PC-3 (cell line): ENCODE measurements around the gene RSU1. TPM values are rescaled to one million over a fixed set of nuclear protein-coding genes. Genes with fewer than 3 reads are reported as not detected.

Experiments used
- ATAC-seq: fragments of 200-7000 bp; cut with Tn5 transposase; 2 replicates; pipeline ENCODE4 v1.9.1; 2020; ENCODE audit warnings: mild to moderate bottlenecking, moderate library complexity
- BruUV-seq: library from RNA; stranded (reverse); fragments of 400-500 nt; replicated peaks from 2 replicates; lab custom pipeline; 2021; lab: Mats Ljungman, UMichigan
- CTCF ChIA-PET: fragments of 300-600 bp; sonication (Branson Sonifier 250); formaldehyde crosslinking; loops from one replicate; lab custom pipeline; 2022; ENCODE audit warnings: antibody characterized with exemption; lab: Charles Lee
- POLR2A ChIA-PET: fragments of 300-600 bp; sonication (Branson Sonifier 250); formaldehyde crosslinking; loops from one replicate; lab custom pipeline; 2022; ENCODE audit warnings: antibody characterized with exemption; ENCODE audit not compliant: unreplicated experiment; lab: Charles Lee
- DNase-seq: peaks from one replicate; pipeline ENCODE4 v3.0.0-alpha.2; 2015
- H2AFZ ChIP-seq: fragments of 300-600 bp; sonication (generic); 2 replicates; pipeline ENCODE4 v1.6.0; 2016; ENCODE audit warnings: antibody characterized with exemption, low read length
- H3F3A ChIP-seq: fragments of 300-600 bp; sonication (generic); one replicate; pipeline ENCODE4 v1.6.0; 2017; ENCODE audit warnings: antibody characterized with exemption, low read length, control low read depth, mild to moderate bottlenecking; ENCODE audit not compliant: unreplicated experiment
- H3K27ac ChIP-seq: fragments of 300-600 bp; sonication (generic); 2 replicates; pipeline ENCODE4 v1.5.1; 2016; ENCODE audit warnings: mild to moderate bottlenecking, low read length
- H3K27me3 ChIP-seq: fragments of 300-600 bp; sonication (generic); 2 replicates; pipeline ENCODE4 v1.6.1; 2016; ENCODE audit warnings: low read length, mixed read lengths
- H3K36me3 ChIP-seq: fragments of 300-600 bp; sonication (generic); 2 replicates; pipeline ENCODE4 v1.6.1; 2016; ENCODE audit warnings: low read depth, mixed run types, low read length, mixed read lengths
- H3K4me1 ChIP-seq: fragments of 300-600 bp; sonication (generic); 2 replicates; pipeline ENCODE4 v1.5.1; 2016; ENCODE audit warnings: low read length; ENCODE audit not compliant: insufficient read depth
- H3K4me2 ChIP-seq: fragments of 300-600 bp; sonication (generic); 2 replicates; pipeline ENCODE4 v1.6.0; 2016; ENCODE audit warnings: low read length
- H3K4me3 ChIP-seq: fragments of 300-600 bp; sonication (generic); 2 replicates; pipeline ENCODE4 v1.5.1; 2016; ENCODE audit warnings: mild to moderate bottlenecking, low read length, mixed read lengths
- H3K79me2 ChIP-seq: fragments of 300-600 bp; sonication (generic); 2 replicates; pipeline ENCODE4 v1.6.1; 2017; ENCODE audit warnings: low read length, mixed read lengths
- H3K9ac ChIP-seq: fragments of 300-600 bp; sonication (generic); 2 replicates; pipeline ENCODE4 v1.6.0; 2016; ENCODE audit warnings: mild to moderate bottlenecking, low read length
- H3K9me2 ChIP-seq: fragments of 300-600 bp; sonication (generic); replicated peaks from 2 replicates; pipeline ENCODE4 v1.6.1; 2016; ENCODE audit warnings: mixed run types, low read length, mixed read lengths
- H3K9me3 ChIP-seq: fragments of 300-600 bp; sonication (generic); 2 replicates; pipeline ENCODE4 v1.6.1; 2016; ENCODE audit warnings: low read length, mixed read lengths
- H4K20me1 ChIP-seq: fragments of 300-600 bp; sonication (generic); 2 replicates; pipeline ENCODE4 v1.6.1; 2016; ENCODE audit warnings: low read length, mixed read lengths
- EZH2 ChIP-seq: fragments of 300-600 bp; sonication (generic); IDR thresholded peaks from one replicate; pipeline ENCODE4 v1.6.1; 2017; ENCODE audit warnings: antibody characterized with exemption, mild to moderate bottlenecking, low read length; ENCODE audit not compliant: unreplicated experiment
- EZH2phosphoT487 ChIP-seq: fragments of 300-600 bp; sonication (generic); IDR thresholded peaks from 2 replicates; pipeline ENCODE4 v1.6.1; 2018; ENCODE audit warnings: mild to moderate bottlenecking, antibody characterized with exemption, low read length, borderline replicate concordance
- intact Hi-C: fragments of 100-400 bp; cut with micrococcal nuclease; formaldehyde crosslinking; loops from 2 replicates; pipeline ENCODE4 v1.9.0; 2023
- total RNA-seq: library from RNA; depleted of rRNA; stranded (reverse); fragments of >200 nt; gene quantifications from 2 replicates; pipeline ENCODE4 v1.2.3, GENCODE V29; 2014
- TF ChIP-seq, protein P1 (sequence below): fragments of 300-600 bp; sonication (generic); conservative IDR thresholded peaks from 2 replicates; pipeline ENCODE4 v1.5.1; 2017; ENCODE audit warnings: antibody characterized with exemption, low read depth, mild to moderate bottlenecking, low read length

RSU1 gene
- total RNA-seq, 1 experiment from 2014 or later: 21.2 TPM

DNA sequence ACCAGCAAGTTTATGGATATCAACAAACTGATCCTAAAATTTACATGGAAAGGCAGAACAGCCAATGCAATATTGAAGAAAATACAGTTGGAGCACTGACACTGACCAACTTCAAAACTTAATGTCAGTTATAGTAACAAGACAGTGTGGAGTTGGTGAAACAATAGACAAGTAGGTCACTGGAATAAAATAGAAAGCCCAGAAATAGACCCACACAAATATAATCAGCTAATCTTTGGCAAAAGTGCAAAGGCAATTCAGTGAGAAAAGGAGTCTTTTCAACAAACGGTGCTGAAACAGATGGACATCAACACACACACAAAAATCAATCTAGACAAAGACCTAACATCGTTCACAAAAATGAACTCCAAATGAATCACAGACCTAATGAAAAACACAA lies 13.8 kb downstream of the RSU1 start:
- no TSS peak for BruUV-seq
- DNase-seq (no peak), ATAC-seq (no peak)
- Histone ChIP-seq H3K36me3 (no peaks in the 10 kb centered on the region), H3K27ac (no peak overlapping the region), H3K4me3 (no peak overlapping the region), H3K9me3 (no peaks in the 10 kb centered on the region), H3K27me3 (no peaks in the 10 kb centered on the region), H3K4me1 (peaks cover 5% of the 10 kb centered on the region; the same call in 1 of the 2 replicates), H3K9me2 (no peaks in the 10 kb centered on the region), H2AFZ (no peak overlapping the region), H4K20me1 (no peaks in the 10 kb centered on the region), H3K79me2 (peaks cover 5% of the 10 kb centered on the region), H3K9ac (no peak overlapping the region), H3K4me2 (no peak overlapping the region), H3F3A (no peaks in the 10 kb centered on the region)
- intact Hi-C loops: no loop called here
- TF ChIP-seq EZH2phosphoT487: no peak
- TF ChIP-seq EZH2: no peak
- TF ChIP-seq, protein P1, sequence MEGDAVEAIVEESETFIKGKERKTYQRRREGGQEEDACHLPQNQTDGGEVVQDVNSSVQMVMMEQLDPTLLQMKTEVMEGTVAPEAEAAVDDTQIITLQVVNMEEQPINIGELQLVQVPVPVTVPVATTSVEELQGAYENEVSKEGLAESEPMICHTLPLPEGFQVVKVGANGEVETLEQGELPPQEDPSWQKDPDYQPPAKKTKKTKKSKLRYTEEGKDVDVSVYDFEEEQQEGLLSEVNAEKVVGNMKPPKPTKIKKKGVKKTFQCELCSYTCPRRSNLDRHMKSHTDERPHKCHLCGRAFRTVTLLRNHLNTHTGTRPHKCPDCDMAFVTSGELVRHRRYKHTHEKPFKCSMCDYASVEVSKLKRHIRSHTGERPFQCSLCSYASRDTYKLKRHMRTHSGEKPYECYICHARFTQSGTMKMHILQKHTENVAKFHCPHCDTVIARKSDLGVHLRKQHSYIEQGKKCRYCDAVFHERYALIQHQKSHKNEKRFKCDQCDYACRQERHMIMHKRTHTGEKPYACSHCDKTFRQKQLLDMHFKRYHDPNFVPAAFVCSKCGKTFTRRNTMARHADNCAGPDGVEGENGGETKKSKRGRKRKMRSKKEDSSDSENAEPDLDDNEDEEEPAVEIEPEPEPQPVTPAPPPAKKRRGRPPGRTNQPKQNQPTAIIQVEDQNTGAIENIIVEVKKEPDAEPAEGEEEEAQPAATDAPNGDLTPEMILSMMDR: no peak
- CTCF ChIA-PET: no interaction called here
- POLR2A ChIA-PET: no interaction called here

DNA sequence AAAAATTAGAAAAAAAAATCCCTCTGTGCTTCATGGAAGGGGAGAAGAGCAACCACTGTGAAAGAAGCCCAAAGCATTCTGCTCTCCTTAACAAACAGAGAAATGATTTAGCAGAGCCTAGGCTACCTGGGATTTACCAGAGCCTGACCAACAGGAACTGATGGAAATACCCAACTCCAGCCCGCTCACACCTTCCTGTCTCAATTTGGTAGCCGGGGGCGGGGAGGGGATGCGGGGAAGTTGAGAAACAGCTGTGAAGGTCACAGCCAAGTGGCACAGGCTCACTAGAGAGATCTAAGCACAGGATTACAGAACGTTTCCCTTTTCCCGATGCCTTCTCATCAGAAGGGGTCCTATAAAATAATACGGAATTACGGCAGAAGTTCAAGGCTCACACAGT lies 17.6 kb downstream of the RSU1 start:
- peaks cover 5% of the 10 kb centered on the region; the same call in 1 of the 2 replicates for H3K4me1 ChIP-seq
- H3K27me3 ChIP-seq: no peaks in the 10 kb centered on the region
- no peaks in the 10 kb centered on the region for H4K20me1 ChIP-seq
- H3K9ac ChIP-seq: no peak overlapping the region
- H3K27ac ChIP-seq: no peak overlapping the region
- BruUV-seq: no TSS peak
- DNase-seq (no peak), ATAC-seq (no peak)
- H3K79me2 ChIP-seq: peaks cover 7% of the 10 kb centered on the region
- no peaks in the 10 kb centered on the region for H3F3A ChIP-seq
- no peaks in the 10 kb centered on the region for H3K9me3 ChIP-seq
- intact Hi-C loops: no loop called here
- TF ChIP-seq EZH2phosphoT487 (no peak), EZH2 (no peak)
- TF ChIP-seq, protein P1: no peak
- no peaks in the 10 kb centered on the region for H3K9me2 ChIP-seq
- no peaks in the 10 kb centered on the region for H3K36me3 ChIP-seq
- H2AFZ ChIP-seq: no peak overlapping the region
- ChIA-PET POLR2A (no interaction called here), CTCF (interaction anchor here (0.7 kb wide), 1 partner anchor 55 kb away, joined by 3 read pairs; no protein-coding TSS in a partner anchor)
- H3K4me3 ChIP-seq: no peak overlapping the region
- H3K4me2 ChIP-seq: no peak overlapping the region

DNA sequence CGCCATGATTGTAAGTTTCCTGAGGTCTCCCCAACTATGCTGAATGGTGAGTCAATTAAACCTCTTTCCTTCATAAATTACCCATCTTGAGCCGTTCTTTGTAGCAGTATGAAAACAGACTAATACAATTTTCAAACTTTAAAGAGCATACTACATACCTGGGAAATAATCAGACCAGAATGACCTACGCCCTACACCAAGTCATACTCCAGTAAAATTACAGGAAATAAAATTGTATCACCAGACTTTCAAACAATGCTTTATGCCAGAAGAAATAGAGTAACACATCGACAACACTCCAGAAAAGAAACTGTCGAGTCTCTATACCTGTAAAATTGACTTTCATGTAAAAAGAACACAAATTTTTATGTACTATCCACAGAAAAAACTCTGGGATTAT lies 18.7 kb downstream of the RSU1 start:
- no peak overlapping the region for H3K27ac ChIP-seq
- no peak overlapping the region for H3K4me3 ChIP-seq
- BruUV-seq: no TSS peak
- no peaks in the 10 kb centered on the region for H3F3A ChIP-seq
- no peaks in the 10 kb centered on the region for H4K20me1 ChIP-seq
- no peak overlapping the region for H3K4me2 ChIP-seq
- peaks cover 7% of the 10 kb centered on the region for H3K79me2 ChIP-seq
- H3K9ac ChIP-seq: no peak overlapping the region
- H2AFZ ChIP-seq: no peak overlapping the region
- TF ChIP-seq EZH2phosphoT487 (no peak), EZH2 (no peak)
- no peaks in the 10 kb centered on the region for H3K9me3 ChIP-seq
- POLR2A ChIA-PET: no interaction called here
- peaks cover 5% of the 10 kb centered on the region; the same call in 1 of the 2 replicates for H3K4me1 ChIP-seq
- intact Hi-C loops: no loop called here
- H3K27me3 ChIP-seq: no peaks in the 10 kb centered on the region
- no peaks in the 10 kb centered on the region for H3K36me3 ChIP-seq
- ATAC-seq: no peak
- CTCF ChIA-PET: no interaction called here
- H3K9me2 ChIP-seq: no peaks in the 10 kb centered on the region
- DNase-seq: no peak
